IMR-90 (cell line): ENCODE data around the gene TLX1. TPM values are rescaled to one million over a fixed set of nuclear protein-coding genes. Genes with fewer than 3 reads are reported as not detected.

Experiments
- ATAC-seq: fragments of 200-7000 bp; cut with Tn5 transposase; 2 replicates; pipeline ENCODE4 v1.9.1; 2020; ENCODE audit warnings: low read depth, mild to moderate bottlenecking, moderate library complexity
- BruUV-seq: library from RNA; stranded (reverse); fragments of 400-500 nt; replicated peaks from 2 replicates; lab custom pipeline; 2021; lab: Mats Ljungman, UMichigan
- CTCF ChIA-PET: fragments of 300-600 bp; formaldehyde crosslinking; extraction: SDS; loops from one replicate; lab custom pipeline; 2021; ENCODE audit warnings: antibody characterized with exemption; lab: Yijun Ruan, JAX
- POLR2A ChIA-PET: fragments of 300-600 bp; sonication (Branson Sonifier 250); formaldehyde crosslinking; loops from one replicate; lab custom pipeline; 2022; ENCODE audit warnings: antibody characterized with exemption; ENCODE audit not compliant: unreplicated experiment; lab: Charles Lee
- DNase-seq: peaks from one replicate; pipeline ENCODE4 v3.0.0; 2013
- H2AFZ ChIP-seq: replicated peaks from 2 replicates; pipeline ENCODE3; 2013; ENCODE audit warnings: low read length, mild to moderate bottlenecking; ENCODE audit not compliant: poor library complexity
- H2AK5ac ChIP-seq: 2 replicates; pipeline ENCODE4 v1.6.1; 2013; ENCODE audit warnings: low read depth, low read length, inconsistent platforms
- H2AK9ac ChIP-seq: replicated peaks from 2 replicates; pipeline ENCODE3; 2013; ENCODE audit warnings: mild to moderate bottlenecking, low read depth, low read length, moderate library complexity; ENCODE audit not compliant: poor library complexity
- H2BK120ac ChIP-seq: 2 replicates; pipeline ENCODE4 v1.6.1; 2013; ENCODE audit warnings: low read depth, low read length, inconsistent platforms
- H2BK15ac ChIP-seq: 3 replicates; pipeline ENCODE4 v1.6.1; 2013; ENCODE audit warnings: low read depth, low read length, inconsistent platforms
- H2BK20ac ChIP-seq: 2 replicates; pipeline ENCODE4 v1.6.1; 2013; ENCODE audit warnings: low read depth, mild to moderate bottlenecking, inconsistent platforms, low read length, moderate library complexity
- H2BK5ac ChIP-seq: 2 replicates; pipeline ENCODE4 v1.6.1; 2013; ENCODE audit warnings: mild to moderate bottlenecking, low read depth, low read length, inconsistent platforms; ENCODE audit not compliant: poor library complexity, severe bottlenecking
- H3K14ac ChIP-seq: replicated peaks from 2 replicates; pipeline ENCODE4 v1.6.1; 2013; ENCODE audit warnings: low read depth, low read length, inconsistent platforms
- H3K18ac ChIP-seq: 2 replicates; pipeline ENCODE4 v1.6.1; 2013; ENCODE audit warnings: low read depth, low read length, control low read depth
- H3K23ac ChIP-seq: 2 replicates; pipeline ENCODE4 v1.6.1; 2013; ENCODE audit warnings: low read depth, low read length, inconsistent platforms
- H3K27ac ChIP-seq: 2 replicates; pipeline ENCODE4 v1.5.1; 2013; ENCODE audit warnings: mild to moderate bottlenecking, control low read depth, low read length; ENCODE audit not compliant: insufficient read depth
- H3K27me3 ChIP-seq: 2 replicates; pipeline ENCODE4 v1.6.1; 2013; ENCODE audit warnings: low read length; ENCODE audit not compliant: control insufficient read depth, insufficient read depth
- H3K36me3 ChIP-seq: 2 replicates; pipeline ENCODE4 v1.6.1; 2013; ENCODE audit warnings: low read length, mixed read lengths; ENCODE audit not compliant: control insufficient read depth, insufficient read depth
- H3K4ac ChIP-seq: 2 replicates; pipeline ENCODE4 v1.6.1; 2013; ENCODE audit warnings: low read depth, low read length, inconsistent platforms
- H3K4me1 ChIP-seq: 2 replicates; pipeline ENCODE4 v1.6.1; 2013; ENCODE audit warnings: low read length, mixed read lengths; ENCODE audit not compliant: control insufficient read depth, insufficient read depth
- H3K4me2 ChIP-seq: 2 replicates; pipeline ENCODE4 v1.6.1; 2013; ENCODE audit warnings: low read depth, mild to moderate bottlenecking, control low read depth, low read length, moderate library complexity
- H3K4me3 ChIP-seq: 2 replicates; pipeline ENCODE4 v1.5.1; 2013; ENCODE audit warnings: low read depth, mild to moderate bottlenecking, control low read depth, low read length, moderate library complexity; ENCODE audit not compliant: insufficient read depth
- H3K56ac ChIP-seq: 2 replicates; pipeline ENCODE4 v1.6.1; 2013; ENCODE audit warnings: low read length, inconsistent platforms; ENCODE audit not compliant: insufficient read depth; ENCODE audit errors: extremely low read depth
- H3K79me1 ChIP-seq, 2 experiments: 2 replicates each; pipeline ENCODE4 v1.6.1; 2013; ENCODE audit warnings: low read length in 2 of 2, inconsistent platforms in 1 of 2, low read depth in 1 of 2
- H3K9ac ChIP-seq: 2 replicates; pipeline ENCODE4 v1.6.1; 2013; ENCODE audit warnings: low read depth, low read length, control low read depth
- H3K9me1 ChIP-seq: 2 replicates; pipeline ENCODE4 v1.6.1; 2013; ENCODE audit warnings: low read length, inconsistent platforms; ENCODE audit not compliant: insufficient read depth
- H3K9me3 ChIP-seq: 2 replicates; pipeline ENCODE4 v1.6.1; 2013; ENCODE audit warnings: low read length; ENCODE audit not compliant: control insufficient read depth, insufficient read depth
- H4K20me1 ChIP-seq: 2 replicates; pipeline ENCODE4 v1.6.1; 2013; ENCODE audit warnings: low read length, inconsistent platforms; ENCODE audit not compliant: insufficient read depth
- H4K5ac ChIP-seq: 2 replicates; pipeline ENCODE4 v1.6.1; 2013; ENCODE audit warnings: mild to moderate bottlenecking, low read depth, low read length, control low read depth
- H4K8ac ChIP-seq, 2 experiments: 2 replicates each; pipeline ENCODE4 v1.6.1; 2013; ENCODE audit warnings: low read depth in 2 of 2, low read length in 2 of 2, control low read depth in 1 of 2, inconsistent platforms in 1 of 2
- H4K91ac ChIP-seq: 2 replicates; pipeline ENCODE4 v1.6.1; 2013; ENCODE audit warnings: low read depth, low read length, inconsistent platforms; ENCODE audit not compliant: insufficient read depth
- CHD1 ChIP-seq: IDR thresholded peaks from 2 replicates; pipeline ENCODE4 v1.6.1; 2012; ENCODE audit warnings: low read depth, low read length, improper control_type of control experiment
- FOS ChIP-seq: fragments of 150-350 bp; IDR thresholded peaks from 2 replicates; pipeline ENCODE4 v1.6.1; 2016; ENCODE audit warnings: low read depth, low read length
- MAFK ChIP-seq: IDR thresholded peaks from 2 replicates; pipeline ENCODE4 v1.6.1; 2012; ENCODE audit warnings: low read depth, low read length, improper control_type of control experiment
- MXI1 ChIP-seq: IDR thresholded peaks from 2 replicates; pipeline ENCODE4 v1.6.1; 2012; ENCODE audit warnings: low read depth, mild to moderate bottlenecking, low read length, moderate library complexity, borderline replicate concordance
- RFX5 ChIP-seq: IDR thresholded peaks from 2 replicates; pipeline ENCODE4 v1.8.0; 2012; ENCODE audit warnings: low read depth, mild to moderate bottlenecking, low read length, moderate library complexity
- WGBS, 2 experiments: methylation state at CpG; one replicate each; pipeline versions ENCODE4 v1.1.5 to v1.1.7; 2013; ENCODE audit warnings: missing lambda C conversion rate in 2 of 2; ENCODE audit not compliant: insufficient read length in 1 of 2; ENCODE audit errors: extremely low coverage in 2 of 2; 5-methylcytosine and 5-hydroxymethylcytosine counted together
- dilution Hi-C: fragments of 300-500 bp; cut with HindIII; formaldehyde crosslinking; loops from one replicate; pipeline ENCODE4 v1.14.3; 2018; ENCODE audit warnings: low sequenced_read_pairs; ENCODE audit not compliant: unreplicated experiment
- in situ Hi-C: fragments of 300-500 bp; cut with MboI; formaldehyde crosslinking; loops from 3 replicates; pipeline ENCODE4 v1.14.3; 2019; ENCODE audit warnings: low sequenced_read_pairs, inconsistent platforms, mixed read lengths
- intact Hi-C: fragments of 100-400 bp; cut with micrococcal nuclease; formaldehyde crosslinking; loops from 2 replicates; pipeline ENCODE4 v1.10.0; 2022
- polyA plus RNA-seq, 3 experiments: library from polyadenylated mRNA; depleted of rRNA; stranded (reverse); fragments of >200 nt; gene quantifications; 2 replicates each; pipeline ENCODE4 v1.2.3, GENCODE V29; 2012; ENCODE audit warnings: low replicate concordance in 1 of 3
- total RNA-seq: library from RNA; depleted of rRNA; stranded (reverse); fragments of >200 nt; gene quantifications from 2 replicates; pipeline ENCODE4 v1.2.3, GENCODE V29; 2012
- TF ChIP-seq, protein P1 (sequence below): conservative IDR thresholded peaks from 2 replicates; pipeline ENCODE4 v1.5.1; 2012; ENCODE audit warnings: mild to moderate bottlenecking, low read depth, low read length, improper control_type of control experiment

TLX1 gene
- total and polyA plus RNA-seq, 2 of the 4 experiments (the other 2 are of a cell fraction) = not detected

DNA sequence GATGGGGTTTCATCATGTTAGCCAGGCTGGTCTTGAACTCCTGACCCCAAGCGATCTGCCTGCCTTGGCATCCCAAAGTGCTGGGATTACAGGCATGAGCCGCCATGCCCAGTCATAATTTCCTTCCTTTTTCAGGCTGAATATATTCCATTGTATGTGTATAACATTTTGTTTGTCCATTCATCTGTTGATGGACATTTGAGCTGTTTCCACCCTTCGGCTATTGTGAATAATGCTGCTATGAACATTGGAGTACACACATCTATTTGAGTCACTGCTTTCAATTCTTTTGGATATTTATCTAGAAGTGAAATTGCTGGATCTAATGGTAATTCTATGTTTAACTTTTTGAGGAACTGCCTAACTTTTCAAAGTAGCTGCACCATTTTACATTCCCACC lies 34.6 kb downstream of the TLX1 start:
- H2BK5ac ChIP-seq = no peak overlapping the region
- no peak overlapping the region for H3K4me3 ChIP-seq
- ATAC-seq = no peak
- no peaks in the 10 kb centered on the region for H4K20me1 ChIP-seq
- intact Hi-C loops (no loop called here), in situ Hi-C loops (no loop called here), dilution Hi-C loops (no loop called here)
- H3K9me3 ChIP-seq = no peaks in the 10 kb centered on the region
- H2AK9ac ChIP-seq = no peak overlapping the region
- no peak for DNase-seq
- no peak overlapping the region for H2AK5ac ChIP-seq
- H3K56ac ChIP-seq = no peak overlapping the region
- no peaks in the 10 kb centered on the region for H3K4me1 ChIP-seq
- H4K91ac ChIP-seq = no peak overlapping the region
- H3K36me3 ChIP-seq = no peaks in the 10 kb centered on the region
- no peak overlapping the region for H3K18ac ChIP-seq
- H3K9me1 ChIP-seq = no peaks in the 10 kb centered on the region
- POLR2A ChIA-PET = no interaction called here
- no CpG with 5 or more reads among the region's 3 CpGs for WGBS, 2 experiments
- no peaks in the 10 kb centered on the region for H3K79me1 ChIP-seq
- H2BK15ac ChIP-seq = no peak overlapping the region
- H3K27me3 ChIP-seq = peaks cover 26% of the 10 kb centered on the region
- H4K5ac ChIP-seq = no peak overlapping the region
- H3K14ac ChIP-seq = no peak overlapping the region
- H3K9ac ChIP-seq = no peak overlapping the region
- no peak overlapping the region for H3K27ac ChIP-seq
- no peak overlapping the region for H3K4ac ChIP-seq
- TF ChIP-seq RFX5 = no peak
- TF ChIP-seq, protein P1, sequence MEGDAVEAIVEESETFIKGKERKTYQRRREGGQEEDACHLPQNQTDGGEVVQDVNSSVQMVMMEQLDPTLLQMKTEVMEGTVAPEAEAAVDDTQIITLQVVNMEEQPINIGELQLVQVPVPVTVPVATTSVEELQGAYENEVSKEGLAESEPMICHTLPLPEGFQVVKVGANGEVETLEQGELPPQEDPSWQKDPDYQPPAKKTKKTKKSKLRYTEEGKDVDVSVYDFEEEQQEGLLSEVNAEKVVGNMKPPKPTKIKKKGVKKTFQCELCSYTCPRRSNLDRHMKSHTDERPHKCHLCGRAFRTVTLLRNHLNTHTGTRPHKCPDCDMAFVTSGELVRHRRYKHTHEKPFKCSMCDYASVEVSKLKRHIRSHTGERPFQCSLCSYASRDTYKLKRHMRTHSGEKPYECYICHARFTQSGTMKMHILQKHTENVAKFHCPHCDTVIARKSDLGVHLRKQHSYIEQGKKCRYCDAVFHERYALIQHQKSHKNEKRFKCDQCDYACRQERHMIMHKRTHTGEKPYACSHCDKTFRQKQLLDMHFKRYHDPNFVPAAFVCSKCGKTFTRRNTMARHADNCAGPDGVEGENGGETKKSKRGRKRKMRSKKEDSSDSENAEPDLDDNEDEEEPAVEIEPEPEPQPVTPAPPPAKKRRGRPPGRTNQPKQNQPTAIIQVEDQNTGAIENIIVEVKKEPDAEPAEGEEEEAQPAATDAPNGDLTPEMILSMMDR = no peak
- TF ChIP-seq MXI1 = no peak
- no peak for TF ChIP-seq FOS
- no peak for TF ChIP-seq MAFK
- TF ChIP-seq CHD1 = no peak
- no peak overlapping the region for H3K4me2 ChIP-seq
- no peak overlapping the region for H3K23ac ChIP-seq
- CTCF ChIA-PET = no interaction called here
- no peak overlapping the region for H2BK120ac ChIP-seq
- H4K8ac ChIP-seq = no peak overlapping the region
- no TSS peak for BruUV-seq
- H2BK20ac ChIP-seq = no peak overlapping the region
- no peak overlapping the region for H2AFZ ChIP-seq
